Stomach smooth muscle (tissue), 2 donors: Measurements from ENCODE around the gene GARIN1A.

Experiments used
- H3K27ac ChIP-seq: one replicate; pipeline ENCODE4 v1.7.0; 2013; ENCODE audit warnings: mild to moderate bottlenecking, low read length, inconsistent platforms
- H3K27me3 ChIP-seq, 2 donors: one replicate each; pipeline ENCODE4 v1.7.0; 2013; ENCODE audit warnings: low read length in 2 of 2; ENCODE audit not compliant: insufficient read depth in 2 of 2, control insufficient read depth in 1 of 2
- H3K36me3 ChIP-seq, 2 donors: one replicate each; pipeline ENCODE4 v1.7.0; 2013; ENCODE audit warnings: low read length in 2 of 2; ENCODE audit not compliant: control insufficient read depth in 2 of 2, insufficient read depth in 2 of 2
- H3K4me1 ChIP-seq: one replicate; pipeline ENCODE4 v1.7.0; 2013; ENCODE audit warnings: low read length; ENCODE audit not compliant: control insufficient read depth, insufficient read depth
- H3K4me3 ChIP-seq, 2 donors: one replicate each; pipeline ENCODE4 v1.7.0; 2013; ENCODE audit warnings: low read length in 2 of 2
- H3K9ac ChIP-seq, 2 donors: one replicate each; pipeline ENCODE4 v1.7.0; 2013; ENCODE audit warnings: low read length in 2 of 2, mild to moderate bottlenecking in 1 of 2
- H3K9me3 ChIP-seq, 2 donors: one replicate each; pipeline ENCODE4 v1.7.0; 2013; ENCODE audit warnings: low read length in 2 of 2; ENCODE audit not compliant: control insufficient read depth in 2 of 2
- donor health status: healthy.
- donor health status: Pancreatic carcinoma.

Gene GARIN1A

DNA sequence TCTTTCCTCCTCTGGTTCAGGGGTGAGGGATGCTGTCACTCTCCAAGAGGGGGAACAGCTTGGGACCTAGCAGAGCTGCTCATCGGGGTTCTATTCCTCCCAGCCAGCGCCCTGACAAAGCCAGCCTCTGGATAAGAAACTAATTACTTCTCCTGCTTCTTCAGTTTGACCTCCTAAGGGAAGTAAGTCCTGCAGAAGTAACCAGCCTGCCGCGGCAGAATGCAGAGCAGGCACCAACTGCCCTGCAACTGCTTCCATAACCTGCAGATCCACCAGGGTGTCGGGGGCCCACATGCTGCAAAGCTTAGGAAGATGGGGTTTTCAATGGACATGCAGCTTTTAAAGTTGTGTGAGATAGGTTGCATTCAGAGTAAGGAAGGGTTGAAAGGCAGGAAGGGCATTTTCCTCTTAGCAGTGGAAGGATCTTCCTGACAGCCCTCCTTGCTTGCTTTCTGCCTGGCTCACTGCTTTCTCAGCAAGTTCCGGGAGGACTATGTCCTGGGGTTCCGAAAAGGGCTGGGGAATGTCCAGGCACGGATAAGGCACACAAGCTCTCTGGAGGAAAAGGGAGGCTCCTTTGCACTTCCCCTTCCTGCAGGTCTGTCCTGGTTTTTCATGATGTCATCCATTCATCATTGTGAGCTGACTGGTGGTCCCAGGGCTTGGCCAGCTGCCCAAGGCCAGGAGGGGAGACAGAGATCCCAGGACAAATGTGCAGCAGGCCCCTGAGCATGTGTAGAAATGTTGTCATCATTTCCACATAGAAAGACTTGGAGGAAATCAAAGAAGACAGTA is 42.8 kb downstream of the GARIN1A start:
- peaks cover 0 to 2% of the 10 kb centered on the region in 2 donors for H3K27me3 ChIP-seq
- H3K36me3 ChIP-seq = no peaks in the 10 kb centered on the region
- no peak overlapping the region for H3K4me3 ChIP-seq
- no peak overlapping the region for H3K27ac ChIP-seq
- H3K4me1 ChIP-seq = no peaks in the 10 kb centered on the region
- peaks cover 0 to 3% of the 10 kb centered on the region in 2 donors for H3K9me3 ChIP-seq
- no peak overlapping the region for H3K9ac ChIP-seq

DNA sequence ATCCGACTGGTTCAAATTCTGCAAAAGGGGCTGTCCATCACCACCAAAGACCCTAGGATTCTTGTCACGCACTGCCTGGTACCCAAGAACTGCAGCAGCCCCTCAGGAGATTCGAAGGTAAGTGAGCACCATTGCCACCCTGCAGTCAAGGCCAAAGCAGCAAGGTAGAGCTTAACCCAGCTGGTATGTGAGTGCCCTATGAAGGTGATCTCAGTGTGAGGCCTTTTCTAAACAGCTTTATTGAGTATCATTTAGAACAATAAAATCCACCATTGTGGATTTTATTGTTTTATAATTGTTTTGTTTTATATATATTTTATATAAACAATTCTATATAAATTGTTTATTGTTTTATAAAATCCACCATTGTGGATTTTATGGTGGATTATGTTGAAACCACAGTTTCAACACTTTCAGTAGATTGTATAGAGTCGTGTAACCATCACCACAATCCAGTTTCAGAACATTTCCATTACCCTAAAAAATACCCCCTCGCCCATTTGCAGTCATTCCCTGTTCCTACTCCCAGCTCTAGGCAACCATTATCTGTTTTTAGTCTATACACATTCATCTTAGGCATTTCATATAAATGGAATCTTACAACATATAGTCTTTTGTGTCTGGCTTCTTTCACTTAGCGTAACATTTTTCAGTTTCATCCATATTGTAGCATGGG is 47.0 kb downstream of the GARIN1A start:
- Histone ChIP-seq H3K9me3 (no peaks in the 10 kb centered on the region), H3K4me3 (no peak overlapping the region), H3K27me3 (peaks cover 0 to 2% of the 10 kb centered on the region in 2 donors), H3K27ac (no peak overlapping the region), H3K36me3 (no peaks in the 10 kb centered on the region), H3K4me1 (no peaks in the 10 kb centered on the region), H3K9ac (no peak overlapping the region)

DNA sequence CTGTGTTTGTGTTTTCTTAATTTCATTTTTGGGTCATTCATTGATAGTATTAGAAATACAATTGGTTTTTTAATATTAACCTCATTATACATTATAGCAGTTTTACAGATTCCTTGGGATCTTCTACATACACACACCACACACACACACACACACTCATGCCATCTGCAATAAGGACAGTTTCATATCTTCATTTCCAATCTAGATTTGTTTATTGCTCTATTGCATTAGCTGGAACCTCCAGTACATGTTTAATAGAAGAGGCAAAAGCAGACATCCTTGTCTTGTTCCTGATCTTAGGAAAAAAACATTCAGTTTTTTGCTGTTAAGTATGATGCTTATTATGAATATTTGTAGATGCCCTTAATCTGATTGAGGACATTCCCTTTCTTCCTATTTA is 49.3 kb downstream of the GARIN1A start:
- Histone ChIP-seq H3K9ac (no peak overlapping the region), H3K27me3 (peaks cover 0 to 2% of the 10 kb centered on the region in 2 donors), H3K36me3 (no peaks in the 10 kb centered on the region), H3K27ac (no peak overlapping the region), H3K9me3 (no peaks in the 10 kb centered on the region), H3K4me1 (no peaks in the 10 kb centered on the region), H3K4me3 (no peak overlapping the region)
